ENCODE measurements around the gene CCDC146.
"Not testable (repeated sequence)": the region's sequence is repeated elsewhere in the genome, so short reads cannot be mapped to it uniquely, and the experiment has no call there.

GRCh38 chr7:77125486-77125885 is 3.1 kb downstream of the CCDC146 start:
- not testable (repeated sequence) for TF ChIP-seq CTCF, POLR2AphosphoS5 (IDR thresholded peaks at IDR 0.05)

All from suprapubic skin (tissue), 3 donors.